ENCODE data around the gene GLYATL1B. TPM values are rescaled to one million over a fixed set of nuclear protein-coding genes. Genes with fewer than 3 reads are reported as not detected.
"Not testable (repeated sequence)": the region's sequence is repeated elsewhere in the genome, so short reads cannot be mapped to it uniquely, and the experiment has no call there.

GLYATL1B gene
- total RNA-seq, 2 donors from 2014 or later: not detected

DNA sequence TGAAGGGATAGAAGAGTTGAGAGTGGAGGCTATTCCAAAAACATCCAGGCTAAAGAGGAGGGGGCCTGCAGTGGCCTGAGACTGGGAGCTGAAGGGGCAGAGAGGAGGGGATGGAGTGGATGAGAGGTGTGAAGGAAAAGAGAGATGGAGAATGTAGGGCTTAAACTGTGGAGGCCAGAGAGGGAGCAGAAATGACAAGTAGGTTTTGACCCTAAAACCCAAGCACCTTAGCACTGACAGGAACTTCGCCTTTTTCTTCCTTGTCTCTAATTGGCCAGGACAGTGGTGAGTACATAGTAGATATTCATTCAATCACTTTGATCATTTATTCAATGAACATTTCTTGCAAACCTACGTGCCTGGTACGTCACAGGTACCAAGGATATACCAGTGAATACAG, 28.2 kb downstream of the GLYATL1B start:
- DNase-seq (ENCODE audit: low spot score) (no peak), ATAC-seq (ENCODE audit: insufficient number of reproducible peaks, low FRiP score, low read depth) (no peak)
- Histone ChIP-seq H3K27ac (no peak overlapping the region), H3K4me3 (no peak overlapping the region), H3K4me1 (ENCODE audit: control insufficient read depth in 1 of 2, low read depth in 2 of 2) (no peaks in the 10 kb centered on the region), H3K36me3 (no peaks in the 10 kb centered on the region), H3K27me3 (replicated peaks; ENCODE audit: insufficient read depth) (no peaks in the 10 kb centered on the region), H3K9me3 (peaks cover 18% of the 10 kb centered on the region)
- no peak for TF ChIP-seq CTCF (IDR thresholded peaks at IDR 0.05)

DNA sequence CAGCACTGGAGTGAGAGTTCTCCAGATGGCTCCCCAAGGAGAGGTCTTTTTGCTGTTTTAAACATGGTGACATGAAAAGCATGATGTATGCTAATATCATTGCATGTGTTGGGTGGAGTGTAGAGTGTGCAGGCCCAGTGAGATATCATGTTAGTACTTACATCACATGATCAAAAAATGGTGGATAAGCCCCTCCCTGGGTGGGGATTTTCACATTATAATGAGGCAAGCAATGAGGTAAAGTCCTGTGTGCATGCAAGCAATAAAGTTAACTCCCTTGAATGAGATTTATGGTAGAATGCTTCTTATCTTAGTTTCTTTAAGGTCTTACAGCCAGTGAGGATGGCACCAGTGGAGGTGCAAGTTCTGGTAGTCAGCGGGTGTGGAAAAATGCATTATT, 29.4 kb downstream of the GLYATL1B start:
- no peaks in the 10 kb centered on the region for H3K27me3 ChIP-seq (replicated peaks; ENCODE audit: insufficient read depth)
- no peak for TF ChIP-seq CTCF (IDR thresholded peaks at IDR 0.05)
- no peak for ATAC-seq (ENCODE audit: insufficient number of reproducible peaks, low FRiP score, low read depth)
- DNase-seq (ENCODE audit: low spot score): no peak
- no peaks in the 10 kb centered on the region for H3K4me1 ChIP-seq (ENCODE audit: control insufficient read depth in 1 of 2, low read depth in 2 of 2)
- no peak overlapping the region for H3K27ac ChIP-seq
- no peaks in the 10 kb centered on the region for H3K36me3 ChIP-seq
- H3K4me3 ChIP-seq: no peak overlapping the region
- peaks cover 20% of the 10 kb centered on the region for H3K9me3 ChIP-seq

DNA sequence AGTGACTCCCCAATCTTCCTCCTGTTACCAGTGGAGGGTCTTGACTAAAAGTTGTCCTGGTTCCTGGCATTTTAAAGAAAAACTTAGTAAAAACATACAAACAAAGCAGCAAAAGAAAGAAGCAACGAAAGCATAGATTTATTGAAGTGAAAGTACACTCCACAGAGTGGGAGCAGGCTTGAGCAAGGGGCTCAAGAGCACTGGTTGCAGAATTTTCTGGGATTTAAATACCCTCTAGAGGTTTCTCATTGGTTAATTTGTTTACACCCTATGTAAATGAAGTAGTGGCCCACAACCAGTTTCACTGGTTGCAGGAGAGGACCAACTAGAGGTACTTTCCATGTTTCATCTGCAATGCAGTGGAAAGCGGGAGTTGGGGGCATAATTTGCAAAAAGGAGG, 31.7 kb downstream of the GLYATL1B start:
- no peak overlapping the region for H3K4me3 ChIP-seq
- no peak for ATAC-seq (ENCODE audit: insufficient number of reproducible peaks, low FRiP score, low read depth)
- no peaks in the 10 kb centered on the region for H3K4me1 ChIP-seq (ENCODE audit: control insufficient read depth in 1 of 2, low read depth in 2 of 2)
- no peak for DNase-seq (ENCODE audit: low spot score)
- H3K27ac ChIP-seq: no peak overlapping the region
- H3K36me3 ChIP-seq: no peaks in the 10 kb centered on the region
- no peak for TF ChIP-seq CTCF (IDR thresholded peaks at IDR 0.05)
- H3K27me3 ChIP-seq (replicated peaks; ENCODE audit: insufficient read depth): no peaks in the 10 kb centered on the region
- peaks cover 20% of the 10 kb centered on the region for H3K9me3 ChIP-seq

DNA sequence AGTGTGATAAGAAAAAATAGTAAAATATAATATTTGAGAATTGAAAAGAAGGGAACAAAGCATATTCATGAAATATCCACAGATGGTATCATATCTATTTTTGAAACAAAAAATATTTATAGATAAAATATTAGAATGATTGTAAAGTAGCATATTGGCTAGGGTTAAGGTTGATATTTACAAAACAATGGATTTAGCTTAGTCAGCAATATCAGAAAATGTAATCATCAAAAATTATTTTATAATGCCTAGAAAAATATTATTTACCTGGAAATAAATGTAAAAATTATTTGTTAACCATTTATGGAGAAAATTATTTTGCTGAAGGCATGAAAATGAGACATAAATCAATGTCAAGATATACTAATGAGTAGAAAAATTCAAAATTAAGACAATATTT, 33.7 kb downstream of the GLYATL1B start:
- ATAC-seq (ENCODE audit: insufficient number of reproducible peaks, low FRiP score, low read depth) (no peak), DNase-seq (ENCODE audit: low spot score) (no peak)
- no peak overlapping the region for H3K27ac ChIP-seq
- H3K9me3 ChIP-seq: peaks cover 20% of the 10 kb centered on the region
- H3K4me1 ChIP-seq (ENCODE audit: control insufficient read depth in 1 of 2, low read depth in 2 of 2): no peaks in the 10 kb centered on the region
- H3K36me3 ChIP-seq: no peaks in the 10 kb centered on the region
- TF ChIP-seq CTCF (IDR thresholded peaks at IDR 0.05): no peak
- no peak overlapping the region for H3K4me3 ChIP-seq
- H3K27me3 ChIP-seq (replicated peaks; ENCODE audit: insufficient read depth): no peaks in the 10 kb centered on the region

- no peak overlapping the region for H3K27ac ChIP-seq
- peak overlapping the region; percentile 29 for H3K4me3 ChIP-seq
- no peaks in the 10 kb centered on the region for H3K9me3 ChIP-seq
- H3K4me1 ChIP-seq (ENCODE audit: control insufficient read depth in 1 of 2, low read depth in 2 of 2): no peaks in the 10 kb centered on the region
- H3K27me3 ChIP-seq (replicated peaks; ENCODE audit: insufficient read depth): no peaks in the 10 kb centered on the region
- peaks cover 5% of the 10 kb centered on the region for H3K36me3 ChIP-seq
- TF ChIP-seq CTCF (IDR thresholded peaks at IDR 0.05): peak; percentile 89
- ATAC-seq (ENCODE audit: insufficient number of reproducible peaks, low FRiP score, low read depth): peak; percentile 66
- peak; percentile 40 for DNase-seq (ENCODE audit: low spot score)
Measured at GRCh38 chr11:59135648-59136461, 49.7 kb downstream of the GLYATL1B start.

DNA sequence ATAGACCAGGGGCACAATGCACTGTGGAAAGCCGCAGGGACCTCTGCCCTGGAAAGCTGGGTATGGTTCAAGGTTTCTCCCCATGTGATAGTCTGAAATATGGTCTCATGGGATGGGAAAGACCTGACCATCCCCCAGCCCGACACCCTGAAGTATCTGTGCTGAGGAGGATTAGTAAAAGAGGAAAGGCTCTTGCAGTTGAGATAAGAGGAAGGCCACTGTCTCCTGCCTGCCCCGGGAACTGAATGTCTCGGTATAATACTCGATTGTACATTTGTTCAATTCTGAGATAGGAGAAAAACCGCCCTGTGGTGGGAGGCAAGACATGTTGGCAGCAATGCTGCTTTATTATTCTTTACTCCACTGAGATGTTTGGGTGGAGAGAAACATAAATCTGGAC, 50.4 kb downstream of the GLYATL1B start:
- H3K27ac ChIP-seq; ATAC-seq (ENCODE audit: insufficient number of reproducible peaks, low FRiP score, low read depth); H3K27me3 ChIP-seq (replicated peaks; ENCODE audit: insufficient read depth); H3K4me1 ChIP-seq (ENCODE audit: control insufficient read depth in 1 of 2, low read depth in 2 of 2); H3K9me3 ChIP-seq; H3K36me3 ChIP-seq; DNase-seq (ENCODE audit: low spot score); H3K4me3 ChIP-seq: not testable (repeated sequence)

Measured in thoracic aorta (tissue), 2 donors.